ENCODE measurements around the gene BAK1. TPM values are rescaled to one million over a fixed set of nuclear protein-coding genes. Genes with fewer than 3 reads are reported as not detected.
A peak's percentile ranks its signal among the peaks of the same experiment; 100 is the strongest.

Gene BAK1
- total RNA-seq, 1 donor from 2014 or later = 54.8 TPM

- peak overlapping the region; percentile 93 for H3K4me3 Mint-ChIP-seq (ENCODE audit: unreplicated experiment)
- no peaks in the 10 kb centered on the region for H3K9me3 ChIP-seq (ENCODE audit: insufficient read depth, low read depth, low read length)
- peak overlapping the region; percentile 88 for H3K4me2 ChIP-seq (ENCODE audit: low read length)
- H3K9me3 Mint-ChIP-seq (ENCODE audit: unreplicated experiment) = no peaks in the 10 kb centered on the region
- no peak overlapping the region for H3K27ac ChIP-seq (ENCODE audit: low read depth, low read length)
- DNase-seq (ENCODE audit: low read depth) = no peak
- H3K36me3 ChIP-seq (ENCODE audit: insufficient read depth, low read length) = peaks cover 22% of the 10 kb centered on the region
- no peak overlapping the region for H2AFZ ChIP-seq (ENCODE audit: low read depth, low read length)
- peaks cover 9% of the 10 kb centered on the region for H3K4me1 ChIP-seq (ENCODE audit: insufficient read depth, low read length)
- H3K27me3 ChIP-seq (ENCODE audit: insufficient read depth, low read length) = no peaks in the 10 kb centered on the region
- peaks cover 11% of the 10 kb centered on the region for H3K4me1 Mint-ChIP-seq (ENCODE audit: low read depth, unreplicated experiment)
- no peak overlapping the region for H3K27ac Mint-ChIP-seq (ENCODE audit: unreplicated experiment)
- H3K4me3 ChIP-seq (ENCODE audit: insufficient read depth, low read depth, low read length) = peak overlapping the region; percentile 91
- H3K9ac ChIP-seq (ENCODE audit: low read length) = peak overlapping the region; percentile 97
- peaks cover 31% of the 10 kb centered on the region for H4K20me1 ChIP-seq (ENCODE audit: insufficient read depth, low read length)
- H3K27me3 Mint-ChIP-seq (ENCODE audit: low read depth, unreplicated experiment) = no peaks in the 10 kb centered on the region
- no peak for FAIRE-seq
- TF ChIP-seq CTCF (IDR thresholded peaks at IDR 0.05; ENCODE audit: insufficient read depth, low read depth, low read length) = no peak
- TF ChIP-seq EZH2 (IDR thresholded peaks at IDR 0.05; ENCODE audit: insufficient read depth, low read length) = no peak
- H3K36me3 Mint-ChIP-seq (ENCODE audit: low read depth, unreplicated experiment) = peaks cover 10% of the 10 kb centered on the region
- H3K79me2 ChIP-seq (ENCODE audit: insufficient read depth, low read length) = peaks cover 36% of the 10 kb centered on the region
Observed at GRCh38 chr6:33578588-33579011, 1.5 kb downstream of the BAK1 start.

DNA sequence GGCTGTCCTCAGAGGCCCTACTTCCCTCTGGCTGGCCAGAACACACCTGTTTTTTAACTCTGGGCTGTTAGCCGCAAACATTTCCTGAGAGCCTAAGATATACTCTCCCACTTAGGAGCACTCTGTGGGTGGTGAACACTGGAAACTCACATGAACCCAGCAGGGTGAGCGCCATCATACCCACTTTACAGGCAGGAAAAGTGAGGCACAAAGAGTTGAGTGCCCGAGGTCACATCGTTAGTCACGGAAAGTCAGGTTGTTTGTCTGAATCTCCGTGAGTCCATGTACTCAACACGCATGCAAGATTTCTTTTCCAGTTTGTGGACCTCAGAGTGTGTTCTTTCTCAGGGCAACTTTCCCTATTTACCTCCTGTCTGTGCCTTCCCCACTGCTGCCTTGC lies 1.9 kb downstream of the BAK1 start:
- Mint-ChIP-seq H3K4me1 (ENCODE audit: low read depth, unreplicated experiment) (peaks cover 11% of the 10 kb centered on the region), H3K36me3 (ENCODE audit: low read depth, unreplicated experiment) (peaks cover 10% of the 10 kb centered on the region)
- H3K9me3 ChIP-seq (ENCODE audit: insufficient read depth, low read depth, low read length) = no peaks in the 10 kb centered on the region

DNA sequence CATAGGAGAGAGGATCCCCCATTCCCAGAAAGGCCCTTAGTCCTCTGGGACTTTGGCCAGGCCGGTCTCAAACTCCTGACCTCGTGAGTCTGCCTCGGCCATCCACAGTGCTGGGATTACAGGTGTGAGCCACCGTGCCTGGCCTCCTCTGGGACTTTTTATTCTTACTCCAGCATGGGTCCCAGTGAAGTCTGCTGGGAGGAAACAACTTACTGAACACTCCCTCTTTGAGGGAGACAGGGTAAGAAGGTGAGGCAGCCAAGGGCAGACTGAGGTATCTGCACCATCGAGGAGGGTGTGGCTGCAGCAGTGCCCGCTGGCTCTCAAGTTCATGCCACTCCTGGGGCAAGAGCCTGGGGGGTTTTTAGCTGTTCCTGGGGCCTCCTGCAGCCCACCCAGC lies 2.4 kb downstream of the BAK1 start:
- no peak overlapping the region for H3K4me3 Mint-ChIP-seq (ENCODE audit: unreplicated experiment)
- Histone ChIP-seq H2AFZ (ENCODE audit: low read depth, low read length) (no peak overlapping the region), H3K4me3 (ENCODE audit: insufficient read depth, low read depth, low read length) (no peak overlapping the region), H4K20me1 (ENCODE audit: insufficient read depth, low read length) (peaks cover 31% of the 10 kb centered on the region), H3K36me3 (ENCODE audit: insufficient read depth, low read length) (peaks cover 22% of the 10 kb centered on the region), H3K4me1 (ENCODE audit: insufficient read depth, low read length) (peaks cover 9% of the 10 kb centered on the region), H3K27ac (ENCODE audit: low read depth, low read length) (no peak overlapping the region), H3K9me3 (ENCODE audit: insufficient read depth, low read depth, low read length) (no peaks in the 10 kb centered on the region), H3K79me2 (ENCODE audit: insufficient read depth, low read length) (peaks cover 36% of the 10 kb centered on the region), H3K9ac (ENCODE audit: low read length) (no peak overlapping the region), H3K4me2 (ENCODE audit: low read length) (no peak overlapping the region), H3K27me3 (ENCODE audit: insufficient read depth, low read length) (no peaks in the 10 kb centered on the region)
- DNase-seq (ENCODE audit: low read depth) = no peak
- no peaks in the 10 kb centered on the region for H3K9me3 Mint-ChIP-seq (ENCODE audit: unreplicated experiment)
- peaks cover 11% of the 10 kb centered on the region for H3K4me1 Mint-ChIP-seq (ENCODE audit: low read depth, unreplicated experiment)
- H3K27me3 Mint-ChIP-seq (ENCODE audit: low read depth, unreplicated experiment) = no peaks in the 10 kb centered on the region
- TF ChIP-seq CTCF (IDR thresholded peaks at IDR 0.05; ENCODE audit: insufficient read depth, low read depth, low read length) = no peak
- no peak for TF ChIP-seq EZH2 (IDR thresholded peaks at IDR 0.05; ENCODE audit: insufficient read depth, low read length)
- H3K27ac Mint-ChIP-seq (ENCODE audit: unreplicated experiment) = no peak overlapping the region
- FAIRE-seq = no peak
- peaks cover 10% of the 10 kb centered on the region for H3K36me3 Mint-ChIP-seq (ENCODE audit: low read depth, unreplicated experiment)

More for the DNA sequence above, 1.9 kb downstream of the BAK1 start:
- Histone ChIP-seq H3K36me3 (ENCODE audit: insufficient read depth, low read length) (peaks cover 22% of the 10 kb centered on the region), H3K4me1 (ENCODE audit: insufficient read depth, low read length) (peaks cover 9% of the 10 kb centered on the region), H3K27ac (ENCODE audit: low read depth, low read length) (no peak overlapping the region), H2AFZ (ENCODE audit: low read depth, low read length) (no peak overlapping the region), H4K20me1 (ENCODE audit: insufficient read depth, low read length) (peaks cover 31% of the 10 kb centered on the region), H3K4me3 (ENCODE audit: insufficient read depth, low read depth, low read length) (no peak overlapping the region), H3K79me2 (ENCODE audit: insufficient read depth, low read length) (peaks cover 36% of the 10 kb centered on the region), H3K4me2 (ENCODE audit: low read length) (peak overlapping the region; percentile 88), H3K9ac (ENCODE audit: low read length) (peak overlapping the region; percentile 97), H3K27me3 (ENCODE audit: insufficient read depth, low read length) (no peaks in the 10 kb centered on the region)
- TF ChIP-seq EZH2 (IDR thresholded peaks at IDR 0.05; ENCODE audit: insufficient read depth, low read length) = no peak
- H3K27ac Mint-ChIP-seq (ENCODE audit: unreplicated experiment) = no peak overlapping the region
- H3K9me3 Mint-ChIP-seq (ENCODE audit: unreplicated experiment) = no peaks in the 10 kb centered on the region
- no peak for DNase-seq (ENCODE audit: low read depth)
- no peak for FAIRE-seq
- no peaks in the 10 kb centered on the region for H3K27me3 Mint-ChIP-seq (ENCODE audit: low read depth, unreplicated experiment)
- peak overlapping the region; percentile 93 for H3K4me3 Mint-ChIP-seq (ENCODE audit: unreplicated experiment)
